MM.1S (cell line): ENCODE data around the gene SLC4A8.

Experiments used
- DNase-seq: peaks from one replicate; pipeline ENCODE4 v3.0.0-alpha.2; 2015
- H2AFZ ChIP-seq: fragments of 300-600 bp; sonication (generic); 2 replicates; pipeline ENCODE4 v1.6.0; 2016; ENCODE audit warnings: antibody characterized with exemption, low read length
- H3F3A ChIP-seq: fragments of 300-600 bp; sonication (generic); 2 replicates; pipeline ENCODE4 v1.6.1; 2016; ENCODE audit warnings: mild to moderate bottlenecking, antibody characterized with exemption, low read length, moderate library complexity, mixed read lengths; ENCODE audit not compliant: insufficient read depth
- H3K27ac ChIP-seq: fragments of 300-600 bp; sonication (generic); 2 replicates; pipeline ENCODE4 v1.5.1; 2016; ENCODE audit warnings: mild to moderate bottlenecking, low read length
- H3K27me3 ChIP-seq: fragments of 300-600 bp; sonication (generic); replicated peaks from 2 replicates; pipeline ENCODE4 v1.6.0; 2016; ENCODE audit warnings: low read length; ENCODE audit not compliant: insufficient read depth
- H3K36me3 ChIP-seq: fragments of 300-600 bp; sonication (generic); replicated peaks from 2 replicates; pipeline ENCODE4 v1.6.1; 2016; ENCODE audit warnings: mild to moderate bottlenecking, low read length, mixed read lengths; ENCODE audit not compliant: insufficient read depth
- H3K4me1 ChIP-seq: fragments of 300-600 bp; sonication (generic); 2 replicates; pipeline ENCODE4 v1.6.1; 2016; ENCODE audit warnings: low read length, mixed read lengths
- H3K4me2 ChIP-seq: fragments of 300-600 bp; sonication (generic); 2 replicates; pipeline ENCODE4 v1.6.0; 2016; ENCODE audit warnings: low read depth, low read length
- H3K4me3 ChIP-seq: fragments of 300-600 bp; sonication (generic); 2 replicates; pipeline ENCODE4 v1.5.1; 2016; ENCODE audit warnings: low read length, mixed read lengths
- H3K79me2 ChIP-seq: fragments of 300-600 bp; sonication (generic); 2 replicates; pipeline ENCODE4 v1.6.1; 2016; ENCODE audit warnings: mixed run types, low read length, mixed read lengths
- H3K9ac ChIP-seq: fragments of 300-600 bp; sonication (generic); 2 replicates; pipeline ENCODE4 v1.6.1; 2016; ENCODE audit warnings: low read length, mixed read lengths
- H3K9me2 ChIP-seq: fragments of 300-600 bp; sonication (generic); replicated peaks from 2 replicates; pipeline ENCODE4 v1.6.1; 2016; ENCODE audit warnings: mild to moderate bottlenecking, low read length, mixed read lengths; ENCODE audit not compliant: insufficient read depth
- H3K9me3 ChIP-seq: fragments of 300-600 bp; sonication (generic); replicated peaks from 2 replicates; pipeline ENCODE4 v1.6.1; 2016; ENCODE audit warnings: mild to moderate bottlenecking, low read length, mixed read lengths; ENCODE audit not compliant: insufficient read depth
- H4K20me1 ChIP-seq: fragments of 300-600 bp; sonication (generic); 2 replicates; pipeline ENCODE4 v1.6.1; 2016; ENCODE audit warnings: mild to moderate bottlenecking, low read length, moderate library complexity, mixed read lengths; ENCODE audit not compliant: insufficient read depth
- EZH2 ChIP-seq: fragments of 300-600 bp; sonication (generic); optimal IDR thresholded peaks from 2 replicates; pipeline ENCODE3; 2017; ENCODE audit warnings: low read depth, mild to moderate bottlenecking, antibody characterized with exemption, low read length, mixed read lengths
- EZH2phosphoT487 ChIP-seq: fragments of 300-600 bp; sonication (generic); IDR thresholded peaks from 2 replicates; pipeline ENCODE4 v1.6.1; 2018; ENCODE audit warnings: antibody characterized with exemption, low read length
- TF ChIP-seq, protein P1 (sequence below): fragments of 300-600 bp; sonication (generic); IDR thresholded peaks from 2 replicates; pipeline ENCODE4 v1.5.1; 2016; ENCODE audit warnings: antibody characterized with exemption, low read length, mixed read lengths

SLC4A8 gene

DNA sequence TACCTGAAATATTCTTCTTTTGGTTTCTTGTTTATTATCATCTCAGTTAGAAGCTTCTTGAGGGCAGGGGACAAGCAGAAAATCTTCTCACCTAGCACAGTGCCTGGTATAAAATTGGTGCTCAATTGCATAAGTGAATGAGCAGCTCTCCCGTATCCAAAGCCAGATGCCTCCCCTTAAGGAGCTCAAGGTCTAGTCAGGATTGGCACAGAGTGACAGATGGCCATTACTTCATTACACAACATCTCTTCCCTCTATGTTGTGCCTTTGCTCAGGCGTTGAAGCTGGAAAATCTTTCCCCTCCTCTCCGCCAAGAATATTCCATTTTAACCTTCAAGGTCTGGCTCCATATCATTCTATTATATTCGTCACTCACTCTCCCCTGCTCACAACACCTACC lies 3.6 kb downstream of the SLC4A8 start:
- Histone ChIP-seq H3F3A (no peaks in the 10 kb centered on the region), H3K9ac (no peak overlapping the region), H3K27me3 (no peaks in the 10 kb centered on the region), H3K36me3 (no peaks in the 10 kb centered on the region), H2AFZ (no peak overlapping the region), H4K20me1 (no peaks in the 10 kb centered on the region), H3K9me2 (no peaks in the 10 kb centered on the region), H3K4me1 (peaks cover 22% of the 10 kb centered on the region), H3K27ac (no peak overlapping the region), H3K79me2 (no peaks in the 10 kb centered on the region), H3K9me3 (no peaks in the 10 kb centered on the region), H3K4me2 (no peak overlapping the region), H3K4me3 (no peak overlapping the region)
- no peak for DNase-seq
- TF ChIP-seq EZH2phosphoT487: no peak
- TF ChIP-seq EZH2: no peak
- TF ChIP-seq, protein P1, sequence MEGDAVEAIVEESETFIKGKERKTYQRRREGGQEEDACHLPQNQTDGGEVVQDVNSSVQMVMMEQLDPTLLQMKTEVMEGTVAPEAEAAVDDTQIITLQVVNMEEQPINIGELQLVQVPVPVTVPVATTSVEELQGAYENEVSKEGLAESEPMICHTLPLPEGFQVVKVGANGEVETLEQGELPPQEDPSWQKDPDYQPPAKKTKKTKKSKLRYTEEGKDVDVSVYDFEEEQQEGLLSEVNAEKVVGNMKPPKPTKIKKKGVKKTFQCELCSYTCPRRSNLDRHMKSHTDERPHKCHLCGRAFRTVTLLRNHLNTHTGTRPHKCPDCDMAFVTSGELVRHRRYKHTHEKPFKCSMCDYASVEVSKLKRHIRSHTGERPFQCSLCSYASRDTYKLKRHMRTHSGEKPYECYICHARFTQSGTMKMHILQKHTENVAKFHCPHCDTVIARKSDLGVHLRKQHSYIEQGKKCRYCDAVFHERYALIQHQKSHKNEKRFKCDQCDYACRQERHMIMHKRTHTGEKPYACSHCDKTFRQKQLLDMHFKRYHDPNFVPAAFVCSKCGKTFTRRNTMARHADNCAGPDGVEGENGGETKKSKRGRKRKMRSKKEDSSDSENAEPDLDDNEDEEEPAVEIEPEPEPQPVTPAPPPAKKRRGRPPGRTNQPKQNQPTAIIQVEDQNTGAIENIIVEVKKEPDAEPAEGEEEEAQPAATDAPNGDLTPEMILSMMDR: no peak

DNA sequence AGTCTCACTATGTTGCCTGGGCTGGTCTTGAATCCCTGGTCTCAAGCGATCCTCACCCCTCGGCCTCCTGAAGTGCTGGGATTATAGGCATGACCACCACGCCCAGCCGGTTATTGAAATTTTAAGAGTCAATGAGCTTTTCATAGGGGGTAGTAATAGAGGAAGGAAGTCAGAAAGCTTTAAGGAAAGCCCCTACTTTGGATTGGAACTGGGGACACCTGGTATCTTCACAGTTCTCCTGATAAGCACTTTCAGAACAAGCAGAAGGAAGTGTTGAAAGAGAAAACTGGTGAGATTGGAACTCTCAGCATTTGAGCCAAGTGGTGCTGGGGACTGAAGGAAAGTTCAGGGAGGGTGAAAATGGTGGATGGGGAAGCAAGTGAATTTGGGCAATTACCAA lies 5.1 kb downstream of the SLC4A8 start:
- TF ChIP-seq, protein P1: no peak
- TF ChIP-seq EZH2 (no peak), EZH2phosphoT487 (no peak)
- no peaks in the 10 kb centered on the region for H3K27me3 ChIP-seq
- no peak overlapping the region for H3K4me3 ChIP-seq
- no peaks in the 10 kb centered on the region for H3K36me3 ChIP-seq
- no peaks in the 10 kb centered on the region for H4K20me1 ChIP-seq
- no peaks in the 10 kb centered on the region for H3K9me2 ChIP-seq
- H2AFZ ChIP-seq: no peak overlapping the region
- H3K79me2 ChIP-seq: no peaks in the 10 kb centered on the region
- no peak overlapping the region for H3K27ac ChIP-seq
- H3K9ac ChIP-seq: no peak overlapping the region
- H3F3A ChIP-seq: no peaks in the 10 kb centered on the region
- H3K9me3 ChIP-seq: no peaks in the 10 kb centered on the region
- peaks cover 18% of the 10 kb centered on the region for H3K4me1 ChIP-seq
- DNase-seq: peak; percentile 33
- peak overlapping the region; percentile 6; the same call in 1 of the 2 replicates for H3K4me2 ChIP-seq

DNA sequence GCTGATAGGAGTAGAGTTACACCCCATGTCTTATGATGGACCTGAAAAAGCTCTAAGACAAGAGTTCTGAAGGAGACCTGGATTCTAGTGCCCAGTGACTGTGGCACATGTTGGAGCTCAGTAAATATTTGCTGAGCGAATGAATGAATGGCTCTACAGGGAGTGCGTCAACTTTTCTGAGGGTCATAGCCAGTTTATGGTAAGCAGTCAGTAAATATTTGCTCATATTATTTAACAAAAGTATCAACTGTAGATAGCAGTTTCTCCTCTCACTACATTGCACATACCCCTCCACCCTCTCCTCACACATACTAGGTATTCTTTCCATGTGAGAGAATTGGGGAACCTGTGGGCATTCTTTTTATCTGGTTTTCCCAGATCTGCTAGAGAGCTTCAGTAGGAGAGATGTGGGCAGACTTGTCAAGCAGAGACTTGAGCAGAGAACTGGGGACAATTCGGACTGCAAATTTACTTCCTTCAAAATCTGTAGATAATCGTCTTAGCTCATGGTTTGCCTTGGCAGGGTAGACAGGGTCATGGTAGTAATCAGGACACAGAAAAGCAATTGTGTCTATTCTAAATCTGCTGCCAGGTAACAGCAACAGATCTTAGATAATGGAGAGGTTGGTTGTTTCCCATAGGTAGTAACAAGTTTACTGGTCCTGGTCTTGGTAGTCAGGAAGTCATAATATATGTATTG lies 5.7 kb downstream of the SLC4A8 start:
- no peak overlapping the region for H3K4me2 ChIP-seq
- no peak for DNase-seq
- H3K79me2 ChIP-seq: no peaks in the 10 kb centered on the region
- H3K9ac ChIP-seq: no peak overlapping the region
- no peaks in the 10 kb centered on the region for H3F3A ChIP-seq
- H3K4me3 ChIP-seq: no peak overlapping the region
- TF ChIP-seq EZH2 (no peak), EZH2phosphoT487 (no peak)
- TF ChIP-seq, protein P1: no peak
- H3K27me3 ChIP-seq: no peaks in the 10 kb centered on the region
- H3K4me1 ChIP-seq: peaks cover 15% of the 10 kb centered on the region
- H4K20me1 ChIP-seq: no peaks in the 10 kb centered on the region
- no peaks in the 10 kb centered on the region for H3K9me3 ChIP-seq
- no peak overlapping the region for H3K27ac ChIP-seq
- no peaks in the 10 kb centered on the region for H3K9me2 ChIP-seq
- H2AFZ ChIP-seq: no peak overlapping the region
- no peaks in the 10 kb centered on the region for H3K36me3 ChIP-seq
